Breast epithelium (tissue), 4 donors: ENCODE results near the gene HOXA11. TPM values are rescaled to one million over a fixed set of nuclear protein-coding genes. Genes with fewer than 3 reads are reported as not detected.

ENCODE experiments used
- DNase-seq, 2 donors: peaks; one replicate each; pipeline ENCODE4 v3.0.0-alpha.2; 2019; ENCODE audit warnings: low spot score in 2 of 2
- H3K27ac ChIP-seq, 2 donors: fragments of 200-600 bp; sonication (generic) in 1 of 2; one replicate each; pipeline ENCODE4 v1.5.1; 2016 to 2019; ENCODE audit warnings: mild to moderate bottlenecking in 1 of 2
- H3K27me3 ChIP-seq, 2 donors: fragments of 200-600 bp; sonication (generic) in 1 of 2; one replicate each; pipeline versions ENCODE4 v1.5.1 to v1.6.0; 2017 to 2019; ENCODE audit warnings: control low read depth in 1 of 2, mild to moderate bottlenecking in 1 of 2
- H3K36me3 ChIP-seq: fragments of 200-600 bp; one replicate; pipeline ENCODE4 v1.5.1; 2019
- H3K4me1 ChIP-seq, 2 donors: fragments of 200-600 bp; sonication (generic); one replicate each; pipeline ENCODE4 v1.5.1; 2016 to 2019; ENCODE audit warnings: control low read depth in 1 of 2
- H3K4me3 ChIP-seq, 3 donors: fragments of 200-600 bp; sonication (generic); 1 replicate in 2 of 3; 2 replicates in 1 of 3; pipeline ENCODE4 v1.5.1; 2016 to 2019; ENCODE audit warnings: mild to moderate bottlenecking in 3 of 3, moderate library complexity in 2 of 3
- H3K9me3 ChIP-seq, 2 donors: fragments of 200-600 bp; sonication (generic) in 1 of 2; one replicate each; pipeline ENCODE4 v1.5.1; 2016 to 2019; ENCODE audit warnings: control low read depth in 1 of 2
- CTCF ChIP-seq, 3 donors: fragments of 450-650 bp; IDR thresholded peaks; one replicate each; pipeline ENCODE4 v1.5.1; 2016 to 2017; ENCODE audit warnings: antibody characterized with exemption in 3 of 3, mild to moderate bottlenecking in 3 of 3, moderate library complexity in 3 of 3
- POLR2A ChIP-seq: fragments of 450-650 bp; IDR thresholded peaks from one replicate; pipeline ENCODE4 v1.6.1; 2016; ENCODE audit warnings: antibody characterized with exemption, mild to moderate bottlenecking, moderate library complexity
- POLR2AphosphoS5 ChIP-seq, 3 donors: sonication (generic); formaldehyde crosslinking; IDR thresholded peaks; one replicate each; pipeline ENCODE4 v1.6.1; 2017; ENCODE audit warnings: antibody characterized with exemption in 3 of 3
- intact Hi-C: fragments of 100-400 bp; cut with DNase I; formaldehyde crosslinking; loops from one replicate; pipeline ENCODE4 v1.15.1; 2023; ENCODE audit warnings: low total_unique reads
- total RNA-seq, 3 donors: library from RNA; depleted of rRNA; stranded (reverse); fragments of >200 nt; gene quantifications; one replicate each; pipeline ENCODE4 v1.1.0, GENCODE V29; 2016

HOXA11 gene
- total RNA-seq, 3 donors from 2014 or later: 1.9 TPM; not detected in 2

- Histone ChIP-seq H3K4me1 (no peaks in the 10 kb centered on the region), H3K36me3 (no peaks in the 10 kb centered on the region), H3K9me3 (no peaks in the 10 kb centered on the region), H3K27me3 (peaks cover 0 to 64% of the 10 kb centered on the region in 2 donors), H3K27ac (no peak overlapping the region), H3K4me3 (no peak overlapping the region)
- intact Hi-C loops: no loop called here
- no peak for TF ChIP-seq CTCF (IDR thresholded peaks at IDR 0.05)
- no peak for TF ChIP-seq POLR2AphosphoS5 (IDR thresholded peaks at IDR 0.05)
- no peak for TF ChIP-seq POLR2A
- DNase-seq: no peak
Measured at GRCh38 chr7:27214239-27214950, 29.4 kb upstream of the HOXA11 start.

GRCh38 chr7:27213433-27214238 lies 28.6 kb upstream of the HOXA11 start:
- Histone ChIP-seq H3K27ac (no peak overlapping the region), H3K4me3 (peak overlapping the region in 1 of 3 donors; percentile 30), H3K36me3 (no peaks in the 10 kb centered on the region), H3K27me3 (peaks cover 0 to 64% of the 10 kb centered on the region in 2 donors), H3K9me3 (no peaks in the 10 kb centered on the region), H3K4me1 (no peaks in the 10 kb centered on the region)
- intact Hi-C loops: no loop called here
- no peak for DNase-seq
- TF ChIP-seq CTCF (IDR thresholded peaks at IDR 0.05) (no peak), POLR2AphosphoS5 (IDR thresholded peaks at IDR 0.05) (no peak), POLR2A (no peak)

- H3K36me3 ChIP-seq: no peaks in the 10 kb centered on the region
- peak overlapping the region in 1 of 3 donors; percentile 30 for H3K4me3 ChIP-seq
- no peak for TF ChIP-seq CTCF (IDR thresholded peaks at IDR 0.05)
- TF ChIP-seq POLR2A: no peak
- no peak for TF ChIP-seq POLR2AphosphoS5 (IDR thresholded peaks at IDR 0.05)
- H3K27me3 ChIP-seq: peaks cover 0 to 69% of the 10 kb centered on the region in 2 donors
- H3K27ac ChIP-seq: no peak overlapping the region
- DNase-seq: no peak
- H3K4me1 ChIP-seq: no peaks in the 10 kb centered on the region
- intact Hi-C loops: no loop called here
- no peaks in the 10 kb centered on the region for H3K9me3 ChIP-seq
Measured at GRCh38 chr7:27212497-27213432, 27.7 kb upstream of the HOXA11 start.

- no peaks in the 10 kb centered on the region for H3K4me1 ChIP-seq
- H3K36me3 ChIP-seq: no peaks in the 10 kb centered on the region
- H3K27ac ChIP-seq: no peak overlapping the region
- no peaks in the 10 kb centered on the region for H3K9me3 ChIP-seq
- DNase-seq: no peak
- no peak for TF ChIP-seq CTCF (IDR thresholded peaks at IDR 0.05)
- TF ChIP-seq POLR2AphosphoS5 (IDR thresholded peaks at IDR 0.05): no peak
- TF ChIP-seq POLR2A: no peak
- H3K27me3 ChIP-seq: peaks cover 0 to 79% of the 10 kb centered on the region in 2 donors
- intact Hi-C loops: no loop called here
- no peak overlapping the region for H3K4me3 ChIP-seq
Measured at GRCh38 chr7:27211764-27212204, 26.8 kb upstream of the HOXA11 start.
